Caco-2 (cell line): ENCODE measurements around the gene RTN1. TPM values are rescaled to one million over a fixed set of nuclear protein-coding genes. Genes with fewer than 3 reads are reported as not detected.
A peak's percentile ranks its signal among the peaks of the same experiment; 100 is the strongest.

Experiments used
- BruUV-seq: library from RNA; stranded (reverse); fragments of 400-500 nt; replicated peaks from 2 replicates; lab custom pipeline; 2021; lab: Mats Ljungman, UMichigan
- CTCF ChIA-PET: fragments of 300-600 bp; sonication (Branson Sonifier 250); formaldehyde crosslinking; loops from one replicate; lab custom pipeline; 2022; ENCODE audit warnings: antibody characterized with exemption; lab: Charles Lee
- POLR2A ChIA-PET: fragments of 300-600 bp; sonication (Branson Sonifier 250); formaldehyde crosslinking; loops from one replicate; lab custom pipeline; 2022; ENCODE audit warnings: antibody characterized with exemption; lab: Charles Lee
- DNase-seq, 2 experiments: peaks; one replicate each; pipeline versions ENCODE4 v3.0.0 to v3.0.0-alpha.2; 2020 to 2022
- H3K27me3 ChIP-seq: replicated peaks from 2 replicates; pipeline ENCODE4 v1.6.0; 2011; ENCODE audit warnings: low read length; ENCODE audit not compliant: control insufficient read depth, insufficient read depth
- H3K36me3 ChIP-seq: 2 replicates; pipeline ENCODE4 v1.5.1; 2011; ENCODE audit warnings: low read length; ENCODE audit not compliant: control insufficient read depth, insufficient read depth
- H3K4me1 ChIP-seq: fragments of 250-450 bp; sonication (Bioruptor Pico); 2 replicates; pipeline ENCODE4 v1.5.1; 2020; ENCODE audit warnings: mild to moderate bottlenecking
- H3K4me3 ChIP-seq: 2 replicates; pipeline ENCODE4 v1.5.1; 2011; ENCODE audit warnings: low read depth, mild to moderate bottlenecking, control low read depth, low read length
- H3K9me3 ChIP-seq: fragments of 250-450 bp; sonication (Bioruptor Pico); 2 replicates; pipeline ENCODE4 v1.5.1; 2020; ENCODE audit warnings: mild to moderate bottlenecking, moderate library complexity
- H3K27ac Mint-ChIP-seq: one replicate; pipeline ENCODE4 v1.8.0; 2022; ENCODE audit warnings: mixed read lengths; ENCODE audit not compliant: unreplicated experiment
- H3K27me3 Mint-ChIP-seq: one replicate; pipeline ENCODE4 v1.8.0; 2022; ENCODE audit warnings: mixed read lengths; ENCODE audit not compliant: insufficient read depth, unreplicated experiment
- H3K36me3 Mint-ChIP-seq: one replicate; pipeline ENCODE4 v1.8.0; 2022; ENCODE audit warnings: mild to moderate bottlenecking, mixed read lengths; ENCODE audit not compliant: insufficient read depth, unreplicated experiment
- H3K4me1 Mint-ChIP-seq: one replicate; pipeline ENCODE4 v1.8.0; 2022; ENCODE audit warnings: low read depth, mixed read lengths; ENCODE audit not compliant: unreplicated experiment
- H3K4me3 Mint-ChIP-seq: one replicate; pipeline ENCODE4 v1.8.0; 2022; ENCODE audit warnings: mild to moderate bottlenecking, moderate library complexity, mixed read lengths; ENCODE audit not compliant: unreplicated experiment
- H3K9me3 Mint-ChIP-seq: one replicate; pipeline ENCODE4 v1.8.0; 2022; ENCODE audit warnings: mixed read lengths; ENCODE audit not compliant: unreplicated experiment
- CTCF ChIP-seq, 2 experiments: fragments of 200-600 bp in 1 of 2; IDR thresholded peaks; 1 replicate in 1 of 2; 2 replicates in 1 of 2; pipeline versions ENCODE4 v1.5.1 to v1.8.0; 2011 to 2022; ENCODE audit warnings: antibody characterized with exemption in 1 of 2, control low read depth in 1 of 2, inconsistent platforms in 1 of 2, low read depth in 1 of 2, low read length in 1 of 2, mild to moderate bottlenecking in 1 of 2, moderate library complexity in 1 of 2; ENCODE audit not compliant: insufficient read depth in 1 of 2, severe bottlenecking in 1 of 2, unreplicated experiment in 1 of 2
- intact Hi-C: fragments of 100-400 bp; cut with micrococcal nuclease; formaldehyde crosslinking; loops from one replicate; pipeline ENCODE4 v1.10.0; 2022; ENCODE audit not compliant: unreplicated experiment
- total RNA-seq: library from RNA; stranded (reverse); gene quantifications from 2 replicates; pipeline ENCODE4 v1.2.3, GENCODE V29; 2022

RTN1 gene
- total RNA-seq, 1 experiment from 2014 or later, result 0.25 TPM

- Mint-ChIP-seq H3K4me1 (peaks cover 5% of the 10 kb centered on the region), H3K36me3 (peaks cover 12% of the 10 kb centered on the region), H3K27ac (peak within 1 kb of the TSS; percentile 98), H3K9me3 (no peaks in the 10 kb centered on the region), H3K27me3 (no peaks in the 10 kb centered on the region), H3K4me3 (peak within 1 kb of the TSS; percentile 85)
- CTCF ChIA-PET, result interaction anchor here (0.8 to 1.0 kb wide), 2 partner anchors 14 to 45 kb away, joined by 3 to 5 read pairs; no protein-coding TSS in a partner anchor
- Histone ChIP-seq H3K36me3 (no peaks in the 10 kb centered on the region), H3K4me3 (peak within 1 kb of the TSS; percentile 45), H3K27me3 (no peaks in the 10 kb centered on the region), H3K4me1 (peaks cover 10% of the 10 kb centered on the region), H3K9me3 (no peaks in the 10 kb centered on the region)
- DNase-seq, result peak; percentile 97 to 98
- POLR2A ChIA-PET, result interaction anchor here (0.5 to 0.6 kb wide), 2 partner anchors 350 to 436 kb away, joined by 3 to 6 read pairs; partner anchors contain the start of genes JKAMP and L3HYPDH
- BruUV-seq, result no TSS peak
- peak in 1 of 2 experiments; percentile 3 for TF ChIP-seq CTCF (IDR thresholded peaks at IDR 0.05; ENCODE audit: insufficient read depth in 1 of 2, low read depth in 1 of 2, low read length in 1 of 2, severe bottlenecking in 1 of 2, unreplicated experiment in 1 of 2)
- intact Hi-C loops, result loop anchor here (1.0 to 10.0 kb wide), 3 partner anchors 45 to 318 kb away; no protein-coding TSS in a partner anchor
These were observed 49.2 kb upstream of the RTN1 start, which contains the start of gene LRRC9 for GRCh38 chr14:59919570-59920377. TSS of gene LRRC9 (plus strand) at chr14:59920144.

- Histone ChIP-seq H3K27me3 (no peaks in the 10 kb centered on the region), H3K9me3 (no peaks in the 10 kb centered on the region), H3K4me1 (peaks cover 10% of the 10 kb centered on the region), H3K36me3 (no peaks in the 10 kb centered on the region), H3K4me3 (peak overlapping the region; percentile 45)
- H3K27me3 Mint-ChIP-seq, result no peaks in the 10 kb centered on the region
- H3K4me1 Mint-ChIP-seq, result peaks cover 5% of the 10 kb centered on the region
- H3K4me3 Mint-ChIP-seq, result peak overlapping the region; percentile 85
- ChIA-PET CTCF (interaction anchor here (1.0 kb wide), 1 partner anchor 46 kb away, joined by 5 read pairs; no protein-coding TSS in a partner anchor), POLR2A (interaction anchor here (0.5 kb wide), 1 partner anchor 435 kb away, joined by 3 read pairs; the partner anchor contains the start of genes JKAMP and L3HYPDH)
- intact Hi-C loops, result loop anchor here (1.0 to 10.0 kb wide), 3 partner anchors 46 to 288 kb away; no protein-coding TSS in a partner anchor
- peak; percentile 23 to 38 for DNase-seq
- TSS peak; percentile 56 for BruUV-seq
- H3K9me3 Mint-ChIP-seq, result no peaks in the 10 kb centered on the region
- H3K27ac Mint-ChIP-seq, result peak overlapping the region; percentile 98
- TF ChIP-seq CTCF (IDR thresholded peaks at IDR 0.05; ENCODE audit: insufficient read depth in 1 of 2, low read depth in 1 of 2, low read length in 1 of 2, severe bottlenecking in 1 of 2, unreplicated experiment in 1 of 2), result peak; percentile 34 to 50
- H3K36me3 Mint-ChIP-seq, result peaks cover 12% of the 10 kb centered on the region
These were observed 48.4 kb upstream of the RTN1 start for GRCh38 chr14:59918824-59919569.

GRCh38 chr14:59913187-59913586, 42.6 kb upstream of the RTN1 start:
- TF ChIP-seq CTCF (IDR thresholded peaks at IDR 0.05; ENCODE audit: insufficient read depth in 1 of 2, low read depth in 1 of 2, low read length in 1 of 2, severe bottlenecking in 1 of 2, unreplicated experiment in 1 of 2), result no peak
- H3K27me3 ChIP-seq, result no peaks in the 10 kb centered on the region
- H3K9me3 Mint-ChIP-seq, result no peaks in the 10 kb centered on the region
- no peak overlapping the region for H3K4me3 Mint-ChIP-seq
- ChIA-PET CTCF (no interaction called here), POLR2A (no interaction called here)
- H3K36me3 ChIP-seq, result no peaks in the 10 kb centered on the region
- H3K4me1 Mint-ChIP-seq, result no peaks in the 10 kb centered on the region
- intact Hi-C loops, result loop anchor here (10.0 kb wide), 1 partner anchor 272 kb away; no protein-coding TSS in a partner anchor
- no peaks in the 10 kb centered on the region for H3K4me1 ChIP-seq
- peaks cover 3% of the 10 kb centered on the region for H3K27me3 Mint-ChIP-seq
- H3K4me3 ChIP-seq, result no peak overlapping the region
- no peaks in the 10 kb centered on the region for H3K9me3 ChIP-seq
- H3K36me3 Mint-ChIP-seq, result no peaks in the 10 kb centered on the region
- H3K27ac Mint-ChIP-seq, result no peak overlapping the region
- DNase-seq, result no peak
- BruUV-seq, result no TSS peak
